Measurements from ENCODE around the gene IRS2. TPM values are rescaled to one million over a fixed set of nuclear protein-coding genes. Genes with fewer than 3 reads are reported as not detected.
"Not testable (repeated sequence)": the region's sequence is repeated elsewhere in the genome, so short reads cannot be mapped to it uniquely, and the experiment has no call there.

Gene IRS2
- total and polyA plus RNA-seq, 8 donors: 2.8 to 9.8 (median 4.9) TPM

DNA sequence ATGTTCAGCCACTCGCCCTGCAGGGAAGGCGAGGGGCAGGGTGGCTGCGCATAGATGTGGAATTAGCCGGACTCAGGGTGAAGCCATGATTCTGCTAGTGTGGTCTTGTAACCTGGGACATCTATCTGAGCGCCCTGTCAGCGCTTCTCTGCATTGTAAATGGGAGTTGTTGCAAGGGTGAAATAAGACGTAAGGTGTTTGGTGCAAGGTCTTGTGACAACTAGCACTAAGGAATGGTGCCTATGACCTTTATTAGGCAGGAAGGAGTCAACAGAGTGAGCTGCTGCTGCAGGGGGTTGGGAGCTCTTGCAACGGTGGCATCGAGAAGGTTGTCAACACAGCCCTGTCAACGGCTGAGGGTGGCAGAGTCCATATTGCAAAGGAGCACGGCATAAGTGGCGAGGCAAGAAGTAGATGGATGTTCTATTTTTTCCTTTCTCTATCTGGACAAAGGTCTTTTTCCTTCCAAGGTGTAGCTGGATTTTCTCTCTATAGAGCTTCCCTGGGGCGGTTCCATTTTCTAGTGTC, 49.3 kb downstream of the IRS2 start:
- ATAC-seq: no peak
- Histone ChIP-seq H3K27ac (no peak overlapping the region), H3K36me3 (no peaks in the 10 kb centered on the region), H3K9me3 (no peaks in the 10 kb centered on the region), H3K4me3 (no peak overlapping the region), H3K27me3 (no peaks in the 10 kb centered on the region), H3K4me1 (no peaks in the 10 kb centered on the region)
- no peak for DNase-seq
- intact Hi-C loops (cut with DNase I): no loop called here
- no peak for FAIRE-seq
- TF ChIP-seq CTCF (IDR thresholded peaks at IDR 0.05): no peak
- WGBS, 2 donors: 80 to 88% methylated on average over 13 of the region's 13 CpGs

DNA sequence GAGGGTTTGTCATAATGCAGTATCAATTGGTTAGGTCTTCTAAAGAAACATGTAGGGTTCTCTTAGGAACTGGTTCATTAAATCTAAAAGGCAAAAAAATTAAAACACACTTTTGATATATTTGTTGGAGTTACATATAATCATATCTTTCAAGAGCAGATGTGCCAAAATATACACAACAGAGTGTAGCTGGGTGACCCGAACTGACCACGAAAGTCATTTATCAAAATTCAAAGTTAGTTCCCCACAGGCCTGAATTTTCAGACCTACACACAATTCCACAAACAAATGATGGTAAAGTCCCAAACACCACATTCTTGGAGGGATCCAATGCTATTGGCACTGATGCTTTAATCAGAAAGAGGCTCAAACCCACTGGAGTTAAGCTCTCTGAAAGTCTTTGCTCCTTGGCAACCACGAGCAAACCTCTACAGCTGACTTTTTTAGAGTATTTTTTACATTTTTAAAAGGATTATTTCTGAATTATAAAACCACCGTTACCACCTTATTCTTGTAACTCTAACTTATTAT, 50.9 kb downstream of the IRS2 start:
- Histone ChIP-seq H3K27ac (no peak overlapping the region), H3K36me3 (no peaks in the 10 kb centered on the region), H3K9me3 (no peaks in the 10 kb centered on the region), H3K27me3 (no peaks in the 10 kb centered on the region), H3K4me1 (no peaks in the 10 kb centered on the region), H3K4me3 (no peak overlapping the region)
- FAIRE-seq (no peak), DNase-seq (no peak), ATAC-seq (no peak)
- intact Hi-C loops (cut with DNase I): no loop called here
- WGBS, 2 donors: 70 to 79% methylated on average over 4 of the region's 4 CpGs
- TF ChIP-seq CTCF (IDR thresholded peaks at IDR 0.05): no peak

DNA sequence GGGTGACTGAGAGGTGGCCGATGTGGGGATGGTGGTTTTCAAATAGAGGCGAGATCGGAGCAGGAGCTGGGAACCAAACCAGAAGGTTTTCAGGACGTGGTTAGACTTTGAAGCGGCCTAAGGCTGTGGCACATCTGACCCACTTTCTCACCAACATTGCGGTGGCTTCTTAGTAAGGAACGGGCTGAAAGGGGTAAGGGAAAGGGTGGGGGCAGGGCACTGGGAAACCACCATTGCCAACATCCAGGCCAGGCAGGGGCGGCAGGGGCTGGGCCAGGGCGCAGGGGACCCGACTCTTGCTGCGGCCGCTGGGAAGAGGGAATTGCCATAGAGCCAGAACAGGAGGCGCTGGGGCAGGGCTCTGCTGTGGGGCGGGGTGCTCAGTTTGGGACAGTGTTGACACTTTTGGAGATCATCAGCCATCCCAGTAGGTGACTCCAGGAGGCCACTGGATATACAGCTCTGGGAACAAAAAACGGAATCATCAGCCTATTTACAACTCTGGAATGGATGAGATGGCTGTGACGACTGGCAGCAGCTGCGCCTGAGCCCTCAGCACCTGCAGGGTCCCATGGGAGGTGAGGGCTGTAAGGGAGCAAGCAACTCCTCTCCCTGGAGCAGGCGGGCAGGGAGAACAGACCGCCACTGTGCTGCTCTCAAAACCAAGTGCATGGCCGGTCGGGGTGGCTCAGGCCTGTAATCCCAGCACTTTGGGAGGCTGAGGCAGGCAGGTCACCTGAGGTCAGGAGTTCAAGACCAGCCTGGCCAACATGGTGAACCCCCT, 52.2 kb downstream of the IRS2 start:
- TF ChIP-seq CTCF (IDR thresholded peaks at IDR 0.05): no peak
- intact Hi-C loops (cut with DNase I): no loop called here
- H3K27ac ChIP-seq: no peak overlapping the region
- no peak overlapping the region for H3K4me3 ChIP-seq
- H3K27me3 ChIP-seq: no peaks in the 10 kb centered on the region
- DNase-seq: peak in 1 of 6 donors; percentile 52
- WGBS, 2 donors: 85 to 93% methylated on average over 21 of the region's 21 CpGs
- ATAC-seq: no peak
- H3K36me3 ChIP-seq: no peaks in the 10 kb centered on the region
- H3K9me3 ChIP-seq: no peaks in the 10 kb centered on the region
- no peak for FAIRE-seq
- no peaks in the 10 kb centered on the region for H3K4me1 ChIP-seq

DNA sequence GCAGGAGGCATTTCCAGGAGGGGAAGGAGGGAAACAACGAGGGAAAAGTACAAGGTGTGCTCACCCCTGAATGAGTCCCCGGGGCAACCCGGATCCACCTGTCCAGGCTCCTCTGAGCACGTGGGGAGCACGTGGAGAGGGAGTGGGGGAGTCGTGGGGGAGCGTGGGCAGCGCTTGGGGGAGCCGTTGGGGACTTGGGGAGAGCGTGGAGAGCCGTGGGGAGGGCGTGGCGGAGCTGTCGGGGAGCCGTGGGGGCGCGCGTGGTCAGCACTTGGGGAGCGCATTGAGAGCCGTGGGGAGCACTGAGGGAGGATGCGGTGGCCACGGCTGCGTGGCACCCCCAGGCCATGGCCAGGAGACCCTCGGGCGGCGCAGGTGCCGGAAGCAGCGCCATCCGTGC, 52.8 kb downstream of the IRS2 start:
- FAIRE-seq (no peak), ATAC-seq (no peak), DNase-seq (peak in 1 of 6 donors; percentile 60)
- Histone ChIP-seq H3K36me3 (no peaks in the 10 kb centered on the region), H3K9me3 (no peaks in the 10 kb centered on the region), H3K27ac (no peak overlapping the region), H3K4me1 (no peaks in the 10 kb centered on the region), H3K4me3 (no peak overlapping the region), H3K27me3 (no peaks in the 10 kb centered on the region)
- 85 to 93% methylated on average over 28 to 29 of the region's 29 CpGs for WGBS, 2 donors
- intact Hi-C loops (cut with DNase I): no loop called here
- no peak for TF ChIP-seq CTCF (IDR thresholded peaks at IDR 0.05)

- H3K4me1 ChIP-seq; H3K27me3 ChIP-seq; intact Hi-C loops (cut with DNase I); H3K9me3 ChIP-seq; H3K4me3 ChIP-seq; FAIRE-seq; ATAC-seq; H3K27ac ChIP-seq; H3K36me3 ChIP-seq: not testable (repeated sequence)
- 93 to 94% methylated on average over 38 to 50 of the region's 50 CpGs for WGBS, 2 donors
- DNase-seq: peak in 1 of 6 donors; percentile 44
Measured at GRCh38 chr13:109732470-109733170, 53.8 kb downstream of the IRS2 start.

All from pancreas (tissue), 10 donors.